ENCODE measurements around the gene CACNA1I. TPM values are rescaled to one million over a fixed set of nuclear protein-coding genes. Genes with fewer than 3 reads are reported as not detected.
A peak's percentile ranks its signal among the peaks of the same experiment; 100 is the strongest.

The CACNA1I gene
- total RNA-seq, 1 donor from 2014 or later = 0.03 TPM

DNA sequence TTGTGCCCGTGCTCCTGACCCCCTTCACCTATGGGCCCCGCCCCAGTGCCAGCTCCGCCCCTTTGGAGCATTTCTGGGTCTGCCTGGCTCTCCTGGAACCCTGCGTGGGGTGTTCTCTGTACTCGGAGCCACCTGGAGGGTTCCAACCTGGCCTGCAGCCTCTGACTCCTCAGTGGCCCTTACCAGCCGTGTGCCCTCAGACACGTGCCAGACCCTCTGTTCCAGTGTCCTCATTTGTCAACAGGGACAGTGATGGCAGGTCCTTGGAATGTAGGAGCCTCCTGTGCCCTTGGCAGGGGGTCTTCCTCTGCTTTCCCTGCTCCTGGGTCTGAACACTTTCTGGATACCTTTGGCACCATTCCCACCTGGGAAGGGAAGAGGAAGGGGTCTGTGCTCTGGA lies 96.4 kb downstream of the CACNA1I start:
- Mint-ChIP-seq H3K27ac (ENCODE audit: unreplicated experiment) (no peak overlapping the region), H3K27me3 (ENCODE audit: unreplicated experiment) (peaks cover 21% of the 10 kb centered on the region), H3K4me3 (ENCODE audit: unreplicated experiment) (no peak overlapping the region)

DNA sequence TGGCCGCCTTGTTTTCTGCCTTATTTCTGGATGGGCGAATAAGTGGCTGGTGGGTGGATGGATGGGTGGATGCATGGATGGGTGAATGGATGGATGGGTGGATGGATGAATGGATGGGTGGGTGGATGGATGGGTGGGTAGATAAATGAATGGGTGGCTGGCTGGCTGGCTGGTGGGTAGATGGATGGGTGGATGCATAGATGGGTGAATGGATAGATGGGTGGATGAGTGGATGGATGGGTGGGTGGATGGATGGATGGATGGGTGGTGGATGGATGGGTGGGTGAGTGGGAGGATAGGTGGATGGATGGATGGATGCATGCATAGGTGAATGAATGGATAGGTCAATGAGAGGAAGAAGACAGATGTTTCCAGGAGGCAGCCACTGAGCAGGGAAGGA lies 98.9 kb downstream of the CACNA1I start:
- TF ChIP-seq, protein P1, sequence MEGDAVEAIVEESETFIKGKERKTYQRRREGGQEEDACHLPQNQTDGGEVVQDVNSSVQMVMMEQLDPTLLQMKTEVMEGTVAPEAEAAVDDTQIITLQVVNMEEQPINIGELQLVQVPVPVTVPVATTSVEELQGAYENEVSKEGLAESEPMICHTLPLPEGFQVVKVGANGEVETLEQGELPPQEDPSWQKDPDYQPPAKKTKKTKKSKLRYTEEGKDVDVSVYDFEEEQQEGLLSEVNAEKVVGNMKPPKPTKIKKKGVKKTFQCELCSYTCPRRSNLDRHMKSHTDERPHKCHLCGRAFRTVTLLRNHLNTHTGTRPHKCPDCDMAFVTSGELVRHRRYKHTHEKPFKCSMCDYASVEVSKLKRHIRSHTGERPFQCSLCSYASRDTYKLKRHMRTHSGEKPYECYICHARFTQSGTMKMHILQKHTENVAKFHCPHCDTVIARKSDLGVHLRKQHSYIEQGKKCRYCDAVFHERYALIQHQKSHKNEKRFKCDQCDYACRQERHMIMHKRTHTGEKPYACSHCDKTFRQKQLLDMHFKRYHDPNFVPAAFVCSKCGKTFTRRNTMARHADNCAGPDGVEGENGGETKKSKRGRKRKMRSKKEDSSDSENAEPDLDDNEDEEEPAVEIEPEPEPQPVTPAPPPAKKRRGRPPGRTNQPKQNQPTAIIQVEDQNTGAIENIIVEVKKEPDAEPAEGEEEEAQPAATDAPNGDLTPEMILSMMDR (IDR thresholded peaks at IDR 0.05) = no peak
- H3K27me3 Mint-ChIP-seq (ENCODE audit: unreplicated experiment) = peaks cover 9% of the 10 kb centered on the region
- H3K4me3 Mint-ChIP-seq (ENCODE audit: unreplicated experiment) = no peak overlapping the region
- no peaks in the 10 kb centered on the region for H3K4me1 Mint-ChIP-seq (ENCODE audit: unreplicated experiment)
- no peak for DNase-seq (ENCODE audit: extremely low spot score, unreplicated experiment)
- peaks cover 9% of the 10 kb centered on the region for H3K9me3 Mint-ChIP-seq (ENCODE audit: unreplicated experiment)
- peaks cover 3% of the 10 kb centered on the region for H3K36me3 Mint-ChIP-seq (ENCODE audit: unreplicated experiment)
- no peak overlapping the region for H3K27ac Mint-ChIP-seq (ENCODE audit: unreplicated experiment)

More for the DNA sequence above, 96.4 kb downstream of the CACNA1I start:
- H3K4me1 Mint-ChIP-seq (ENCODE audit: unreplicated experiment) = peaks cover 2% of the 10 kb centered on the region
- H3K36me3 Mint-ChIP-seq (ENCODE audit: unreplicated experiment) = peaks cover 3% of the 10 kb centered on the region
- H3K9me3 Mint-ChIP-seq (ENCODE audit: unreplicated experiment) = peaks cover 9% of the 10 kb centered on the region
- no peak for DNase-seq (ENCODE audit: extremely low spot score, unreplicated experiment)
- TF ChIP-seq, protein P1 (IDR thresholded peaks at IDR 0.05) = no peak

DNA sequence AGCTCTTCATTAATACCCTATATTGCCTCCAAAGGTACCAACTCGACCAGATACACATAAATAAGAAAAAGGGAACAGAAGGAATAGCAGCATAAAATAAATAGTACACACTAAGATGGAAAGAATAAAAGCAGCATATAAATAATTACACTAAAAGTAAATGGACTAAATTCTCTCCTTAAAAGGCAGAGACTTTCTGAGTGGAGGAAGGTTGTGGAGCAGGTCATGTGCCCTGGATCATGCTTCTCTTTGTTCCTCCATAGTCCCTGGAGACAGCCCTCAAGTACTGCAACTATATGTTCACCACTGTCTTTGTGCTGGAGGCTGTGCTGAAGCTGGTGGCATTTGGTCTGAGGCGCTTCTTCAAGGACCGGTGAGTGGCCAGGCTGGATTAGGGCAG lies 101.4 kb downstream of the CACNA1I start:
- H3K36me3 Mint-ChIP-seq (ENCODE audit: unreplicated experiment) = peaks cover 3% of the 10 kb centered on the region
- DNase-seq (ENCODE audit: extremely low spot score, unreplicated experiment) = no peak
- peaks cover 10% of the 10 kb centered on the region for H3K27me3 Mint-ChIP-seq (ENCODE audit: unreplicated experiment)
- H3K27ac Mint-ChIP-seq (ENCODE audit: unreplicated experiment) = no peak overlapping the region
- TF ChIP-seq, protein P1 (IDR thresholded peaks at IDR 0.05) = no peak
- peaks cover 9% of the 10 kb centered on the region for H3K9me3 Mint-ChIP-seq (ENCODE audit: unreplicated experiment)
- H3K4me3 Mint-ChIP-seq (ENCODE audit: unreplicated experiment) = no peak overlapping the region
- no peaks in the 10 kb centered on the region for H3K4me1 Mint-ChIP-seq (ENCODE audit: unreplicated experiment)

DNA sequence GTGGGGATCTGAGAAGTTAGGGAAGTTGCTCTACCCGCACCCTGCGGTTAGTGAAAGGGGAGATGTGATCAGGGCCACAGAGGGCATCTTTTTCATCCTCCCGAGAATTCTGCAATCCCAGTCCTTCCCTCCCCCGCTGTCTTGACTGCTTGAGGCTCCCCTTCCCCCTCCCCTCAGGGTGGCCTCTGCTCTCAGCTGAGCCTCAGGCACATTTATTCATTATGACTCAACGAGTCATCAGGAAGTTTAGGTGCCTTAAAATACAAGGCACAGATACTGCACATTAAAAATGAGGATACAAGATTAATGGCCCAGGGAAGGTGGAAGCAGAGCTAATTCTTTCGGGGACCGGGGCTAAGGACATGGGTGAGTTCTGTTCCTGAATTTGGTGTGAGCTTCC lies 104.0 kb downstream of the CACNA1I start:
- H3K27ac Mint-ChIP-seq (ENCODE audit: unreplicated experiment) = no peak overlapping the region
- no peak overlapping the region for H3K4me3 Mint-ChIP-seq (ENCODE audit: unreplicated experiment)
- DNase-seq (ENCODE audit: extremely low spot score, unreplicated experiment) = no peak
- H3K4me1 Mint-ChIP-seq (ENCODE audit: unreplicated experiment) = no peaks in the 10 kb centered on the region
- TF ChIP-seq, protein P1 (IDR thresholded peaks at IDR 0.05) = no peak
- peaks cover 3% of the 10 kb centered on the region for H3K36me3 Mint-ChIP-seq (ENCODE audit: unreplicated experiment)
- peaks cover 9% of the 10 kb centered on the region for H3K9me3 Mint-ChIP-seq (ENCODE audit: unreplicated experiment)
- peaks cover 10% of the 10 kb centered on the region for H3K27me3 Mint-ChIP-seq (ENCODE audit: unreplicated experiment)

- Mint-ChIP-seq H3K4me1 (ENCODE audit: unreplicated experiment) (no peaks in the 10 kb centered on the region), H3K27ac (ENCODE audit: unreplicated experiment) (peak overlapping the region; percentile 40), H3K4me3 (ENCODE audit: unreplicated experiment) (no peak overlapping the region), H3K27me3 (ENCODE audit: unreplicated experiment) (peaks cover 10% of the 10 kb centered on the region), H3K36me3 (ENCODE audit: unreplicated experiment) (peaks cover 3% of the 10 kb centered on the region), H3K9me3 (ENCODE audit: unreplicated experiment) (peaks cover 9% of the 10 kb centered on the region)
- TF ChIP-seq, protein P1 (IDR thresholded peaks at IDR 0.05) = no peak
- no peak for DNase-seq (ENCODE audit: extremely low spot score, unreplicated experiment)
Measured at GRCh38 chr22:39675947-39676346, 105.4 kb downstream of the CACNA1I start.
